Measurements from ENCODE around the gene TMEM171. TPM values are rescaled to one million over a fixed set of nuclear protein-coding genes. Genes with fewer than 3 reads are reported as not detected.

Gene TMEM171
- total RNA-seq, 1 experiment from 2014 or later: 20.8 TPM

DNA sequence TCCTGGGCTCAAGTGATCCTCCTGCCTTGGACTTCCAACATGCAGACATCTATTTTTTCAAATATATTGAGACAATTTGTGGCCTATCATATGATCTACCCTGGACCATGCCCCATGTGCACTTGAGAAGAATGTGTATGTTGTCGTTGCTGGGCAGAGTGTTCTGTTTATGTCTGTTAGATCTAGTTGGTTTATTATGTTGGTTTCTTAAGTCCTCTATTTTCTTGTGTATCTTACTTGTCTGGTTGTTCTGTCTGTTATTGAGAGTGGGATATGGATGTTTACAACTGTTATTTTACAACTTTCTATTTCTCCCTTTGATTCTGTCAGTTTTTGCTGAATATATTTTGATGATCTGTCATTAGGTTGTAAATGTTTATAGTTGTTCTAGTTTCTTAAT is 10.2 kb upstream of the TMEM171 start:
- H3K4me3 Mint-ChIP-seq (ENCODE audit: low read depth, unreplicated experiment): no peak overlapping the region
- no TSS peak for BruUV-seq (replicated peaks)
- DNase-seq: no peak
- H3K36me3 Mint-ChIP-seq (ENCODE audit: insufficient read depth, unreplicated experiment): no peaks in the 10 kb centered on the region
- CTCF ChIA-PET: no interaction called here
- H3K4me1 Mint-ChIP-seq (ENCODE audit: low read depth, unreplicated experiment): peaks cover 30% of the 10 kb centered on the region
- H3K27me3 Mint-ChIP-seq (ENCODE audit: unreplicated experiment): no peaks in the 10 kb centered on the region
- intact Hi-C loops (cut with micrococcal nuclease; ENCODE audit: unreplicated experiment): loop anchor here (10.0 kb wide), 1 partner anchor 185 kb away; no protein-coding TSS in a partner anchor
- TF ChIP-seq, protein P1, sequence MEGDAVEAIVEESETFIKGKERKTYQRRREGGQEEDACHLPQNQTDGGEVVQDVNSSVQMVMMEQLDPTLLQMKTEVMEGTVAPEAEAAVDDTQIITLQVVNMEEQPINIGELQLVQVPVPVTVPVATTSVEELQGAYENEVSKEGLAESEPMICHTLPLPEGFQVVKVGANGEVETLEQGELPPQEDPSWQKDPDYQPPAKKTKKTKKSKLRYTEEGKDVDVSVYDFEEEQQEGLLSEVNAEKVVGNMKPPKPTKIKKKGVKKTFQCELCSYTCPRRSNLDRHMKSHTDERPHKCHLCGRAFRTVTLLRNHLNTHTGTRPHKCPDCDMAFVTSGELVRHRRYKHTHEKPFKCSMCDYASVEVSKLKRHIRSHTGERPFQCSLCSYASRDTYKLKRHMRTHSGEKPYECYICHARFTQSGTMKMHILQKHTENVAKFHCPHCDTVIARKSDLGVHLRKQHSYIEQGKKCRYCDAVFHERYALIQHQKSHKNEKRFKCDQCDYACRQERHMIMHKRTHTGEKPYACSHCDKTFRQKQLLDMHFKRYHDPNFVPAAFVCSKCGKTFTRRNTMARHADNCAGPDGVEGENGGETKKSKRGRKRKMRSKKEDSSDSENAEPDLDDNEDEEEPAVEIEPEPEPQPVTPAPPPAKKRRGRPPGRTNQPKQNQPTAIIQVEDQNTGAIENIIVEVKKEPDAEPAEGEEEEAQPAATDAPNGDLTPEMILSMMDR (IDR thresholded peaks at IDR 0.05; ENCODE audit: unreplicated experiment): no peak
- no peak overlapping the region for H3K27ac Mint-ChIP-seq (ENCODE audit: unreplicated experiment)
- H3K9me3 Mint-ChIP-seq (ENCODE audit: low read depth, unreplicated experiment): peaks cover 4% of the 10 kb centered on the region

DNA sequence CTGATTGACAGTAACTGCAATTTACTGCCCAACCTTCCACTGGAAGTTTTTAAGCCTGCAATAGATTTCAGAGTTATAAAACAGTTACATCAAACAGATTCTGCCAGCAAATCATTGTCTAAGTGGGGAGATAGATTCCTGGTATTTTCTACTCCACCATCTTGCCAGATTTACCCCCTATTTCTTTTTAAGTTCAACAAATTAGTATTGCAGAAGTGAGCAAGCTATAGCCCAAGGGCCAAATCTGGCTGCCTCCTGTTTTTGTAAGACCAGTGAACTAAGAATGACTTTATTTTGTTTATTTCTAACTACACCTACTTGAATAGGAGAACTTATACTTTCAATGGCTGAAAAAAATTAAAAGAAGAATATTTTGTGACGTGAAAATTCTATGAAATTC is 8.8 kb upstream of the TMEM171 start:
- intact Hi-C loops (cut with micrococcal nuclease; ENCODE audit: unreplicated experiment): loop anchor here (10.0 kb wide), 1 partner anchor 183 kb away; no protein-coding TSS in a partner anchor
- Mint-ChIP-seq H3K4me1 (ENCODE audit: low read depth, unreplicated experiment) (peaks cover 43% of the 10 kb centered on the region), H3K36me3 (ENCODE audit: insufficient read depth, unreplicated experiment) (no peaks in the 10 kb centered on the region), H3K27me3 (ENCODE audit: unreplicated experiment) (no peaks in the 10 kb centered on the region), H3K27ac (ENCODE audit: unreplicated experiment) (no peak overlapping the region), H3K4me3 (ENCODE audit: low read depth, unreplicated experiment) (no peak overlapping the region), H3K9me3 (ENCODE audit: low read depth, unreplicated experiment) (peaks cover 4% of the 10 kb centered on the region)
- TF ChIP-seq, protein P1 (IDR thresholded peaks at IDR 0.05; ENCODE audit: unreplicated experiment): no peak
- DNase-seq: no peak
- CTCF ChIA-PET: interaction anchor here (1.9 kb wide), 1 partner anchor 10 kb away, joined by 4 read pairs; no protein-coding TSS in a partner anchor
- no TSS peak for BruUV-seq (replicated peaks)

DNA sequence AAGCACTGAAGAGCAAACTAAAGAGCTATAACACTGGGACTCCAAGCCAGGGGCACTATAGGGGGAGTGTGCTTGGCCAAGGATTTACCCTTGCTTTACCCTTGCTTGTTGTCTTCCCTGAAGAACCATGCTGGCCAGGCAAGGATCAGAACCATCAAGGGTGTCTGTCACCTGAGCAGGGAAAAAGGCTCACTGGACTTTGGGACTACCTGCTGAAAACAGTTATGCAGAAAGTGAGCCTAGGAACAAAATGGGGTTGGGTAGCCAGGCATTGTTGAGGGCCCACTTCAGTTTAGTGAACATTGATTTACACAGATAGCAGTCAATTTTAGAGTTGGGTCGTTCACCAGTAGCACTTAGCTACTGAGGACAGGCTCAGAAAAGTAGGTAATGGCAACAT is 8.0 kb upstream of the TMEM171 start:
- no TSS peak for BruUV-seq (replicated peaks)
- intact Hi-C loops (cut with micrococcal nuclease; ENCODE audit: unreplicated experiment): loop anchor here (10.0 kb wide), 1 partner anchor 182 kb away; no protein-coding TSS in a partner anchor
- no peaks in the 10 kb centered on the region for H3K27me3 Mint-ChIP-seq (ENCODE audit: unreplicated experiment)
- CTCF ChIA-PET: interaction anchor here (1.9 kb wide), 2 partner anchors 10 to 104 kb away, joined by 4 to 6 read pairs; no protein-coding TSS in a partner anchor
- no peak overlapping the region for H3K27ac Mint-ChIP-seq (ENCODE audit: unreplicated experiment)
- no peak for DNase-seq
- TF ChIP-seq, protein P1 (IDR thresholded peaks at IDR 0.05; ENCODE audit: unreplicated experiment): no peak
- no peaks in the 10 kb centered on the region for H3K36me3 Mint-ChIP-seq (ENCODE audit: insufficient read depth, unreplicated experiment)
- peaks cover 52% of the 10 kb centered on the region for H3K4me1 Mint-ChIP-seq (ENCODE audit: low read depth, unreplicated experiment)
- H3K4me3 Mint-ChIP-seq (ENCODE audit: low read depth, unreplicated experiment): no peak overlapping the region
- H3K9me3 Mint-ChIP-seq (ENCODE audit: low read depth, unreplicated experiment): peaks cover 9% of the 10 kb centered on the region

DNA sequence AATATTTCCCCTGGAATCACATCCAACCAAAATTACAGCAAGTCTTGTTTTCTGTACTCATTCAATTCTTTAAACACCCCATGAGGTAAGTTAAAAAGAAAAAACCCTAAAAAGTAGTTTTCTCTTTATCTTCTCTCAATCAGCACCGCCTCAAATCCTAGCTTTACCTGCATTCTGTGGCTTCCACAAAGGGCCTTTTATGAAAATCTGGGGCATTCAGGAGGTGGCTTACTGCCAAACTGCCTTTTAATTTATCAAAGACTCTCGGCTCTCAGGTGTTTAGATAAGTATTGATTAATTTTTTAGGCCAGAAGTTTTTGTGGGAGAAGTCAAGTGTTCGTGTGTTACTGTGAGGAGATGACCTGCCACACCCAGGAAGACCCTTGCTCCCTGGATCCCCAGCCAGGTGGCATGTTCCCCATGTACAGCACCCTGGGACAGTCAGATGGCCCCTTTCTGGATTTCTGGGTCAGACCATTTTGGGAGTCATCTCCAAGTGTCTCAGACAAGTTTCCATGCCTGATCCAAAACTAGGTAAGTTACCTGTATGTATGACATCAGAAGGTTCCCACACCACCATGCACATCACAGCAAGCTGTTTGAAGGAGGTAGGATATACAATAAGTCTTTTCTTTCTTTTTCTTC is 6.2 kb upstream of the TMEM171 start:
- peaks cover 9% of the 10 kb centered on the region for H3K36me3 Mint-ChIP-seq (ENCODE audit: insufficient read depth, unreplicated experiment)
- no peak overlapping the region for H3K4me3 Mint-ChIP-seq (ENCODE audit: low read depth, unreplicated experiment)
- TF ChIP-seq, protein P1 (IDR thresholded peaks at IDR 0.05; ENCODE audit: unreplicated experiment): no peak
- H3K27ac Mint-ChIP-seq (ENCODE audit: unreplicated experiment): peak overlapping the region; percentile 21
- peaks cover 70% of the 10 kb centered on the region for H3K4me1 Mint-ChIP-seq (ENCODE audit: low read depth, unreplicated experiment)
- intact Hi-C loops (cut with micrococcal nuclease; ENCODE audit: unreplicated experiment): loop anchor here (10.0 kb wide), 1 partner anchor 181 kb away; no protein-coding TSS in a partner anchor
- DNase-seq: peak; percentile 42
- CTCF ChIA-PET: interaction anchor here (0.6 to 1.9 kb wide), 5 partner anchors 12 to 971 kb away, joined by 3 to 6 read pairs (median 4); no protein-coding TSS in a partner anchor
- H3K27me3 Mint-ChIP-seq (ENCODE audit: unreplicated experiment): no peaks in the 10 kb centered on the region
- H3K9me3 Mint-ChIP-seq (ENCODE audit: low read depth, unreplicated experiment): peaks cover 9% of the 10 kb centered on the region
- BruUV-seq (replicated peaks): no TSS peak
